Measurements from ENCODE around the gene GFI1B.
A peak's percentile ranks its signal among the peaks of the same experiment; 100 is the strongest.

Gene GFI1B

DNA sequence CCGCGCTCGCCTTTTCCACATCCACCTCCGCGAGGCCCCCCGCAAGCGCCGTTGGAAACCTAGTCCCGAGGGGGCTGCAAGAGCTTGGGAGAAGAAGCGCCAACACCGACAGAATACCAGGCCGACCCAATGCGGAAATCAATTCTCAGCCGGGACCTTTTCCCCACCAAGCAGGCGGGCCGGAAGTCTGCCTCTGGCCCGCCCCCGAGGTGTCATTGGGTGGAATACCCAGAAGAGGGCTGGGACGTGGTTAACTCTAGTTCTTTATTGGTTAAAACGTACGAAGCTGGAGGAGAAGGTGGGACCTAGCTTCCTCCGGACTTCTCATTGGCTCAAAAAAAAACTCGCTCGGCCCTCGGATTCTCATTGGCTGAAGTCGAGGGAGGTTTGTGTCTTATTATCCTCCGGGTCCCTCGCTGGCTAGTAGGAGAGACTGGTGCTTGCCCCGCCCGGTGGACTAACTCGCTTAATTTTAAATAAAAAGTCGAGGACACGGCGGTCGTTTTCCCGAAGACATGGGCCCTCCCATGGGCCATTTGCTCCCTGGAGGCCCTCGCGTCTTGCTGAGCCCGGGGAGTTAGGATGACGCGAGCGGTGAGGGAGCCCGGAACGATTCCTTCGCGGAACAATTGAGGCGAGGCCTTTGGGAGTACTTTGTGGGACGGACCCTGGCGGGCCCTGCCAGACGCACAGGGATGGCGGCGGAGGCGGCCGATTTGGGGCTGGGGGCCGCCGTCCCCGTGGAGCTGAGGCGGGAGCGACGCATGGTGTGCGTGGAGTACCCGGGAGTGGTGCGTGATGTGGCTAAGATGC, 52.0 kb downstream of the GFI1B start, which contains the start of gene GTF3C5:
Gene GTF3C5 (plus strand): TSS at position 681 of the 813 bp plus-strand sequence. CDS start 15 bp downstream, at position 696.
- TF ChIP-seq, protein P1, sequence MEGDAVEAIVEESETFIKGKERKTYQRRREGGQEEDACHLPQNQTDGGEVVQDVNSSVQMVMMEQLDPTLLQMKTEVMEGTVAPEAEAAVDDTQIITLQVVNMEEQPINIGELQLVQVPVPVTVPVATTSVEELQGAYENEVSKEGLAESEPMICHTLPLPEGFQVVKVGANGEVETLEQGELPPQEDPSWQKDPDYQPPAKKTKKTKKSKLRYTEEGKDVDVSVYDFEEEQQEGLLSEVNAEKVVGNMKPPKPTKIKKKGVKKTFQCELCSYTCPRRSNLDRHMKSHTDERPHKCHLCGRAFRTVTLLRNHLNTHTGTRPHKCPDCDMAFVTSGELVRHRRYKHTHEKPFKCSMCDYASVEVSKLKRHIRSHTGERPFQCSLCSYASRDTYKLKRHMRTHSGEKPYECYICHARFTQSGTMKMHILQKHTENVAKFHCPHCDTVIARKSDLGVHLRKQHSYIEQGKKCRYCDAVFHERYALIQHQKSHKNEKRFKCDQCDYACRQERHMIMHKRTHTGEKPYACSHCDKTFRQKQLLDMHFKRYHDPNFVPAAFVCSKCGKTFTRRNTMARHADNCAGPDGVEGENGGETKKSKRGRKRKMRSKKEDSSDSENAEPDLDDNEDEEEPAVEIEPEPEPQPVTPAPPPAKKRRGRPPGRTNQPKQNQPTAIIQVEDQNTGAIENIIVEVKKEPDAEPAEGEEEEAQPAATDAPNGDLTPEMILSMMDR (IDR thresholded peaks at IDR 0.05; ENCODE audit: insufficient read depth, low read length, missing control alignments), result no peak
- H3K4me3 ChIP-seq (ENCODE audit: low read depth, low read length), result peak within 1 kb of the TSS; percentile 92
- POLR2A ChIA-PET, result interaction anchor here (0.6 to 1.6 kb wide), 8 partner anchors 8 to 464 kb away, joined by 3 to 7 read pairs (median 3); no protein-coding TSS in a partner anchor
- CTCF ChIA-PET, result interaction anchor here (0.8 to 15.5 kb wide), 7 partner anchors 6 to 115 kb away, joined by 3 to 148 read pairs (median 4); no protein-coding TSS in a partner anchor
- DNase-seq (ENCODE audit: low read depth, low spot score), result peak; percentile 96

DNA sequence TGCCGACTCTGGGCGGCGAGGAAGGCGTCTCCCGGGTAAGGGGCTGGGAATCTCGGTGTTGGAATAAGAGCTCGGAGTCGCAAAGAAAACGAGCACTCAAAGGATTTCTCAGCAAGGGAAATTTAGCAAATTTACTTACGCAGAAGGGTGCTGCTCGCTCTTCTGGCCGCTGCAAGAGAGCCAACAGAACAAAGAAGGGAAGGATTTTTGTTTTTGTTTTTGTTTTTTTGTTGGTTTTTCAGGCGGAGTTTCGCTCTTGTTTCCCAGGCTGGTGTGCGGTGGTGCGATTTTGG, 52.6 kb downstream of the GFI1B start:
- POLR2A ChIA-PET, result interaction anchor here (1.0 to 1.6 kb wide), 4 partner anchors 9 to 240 kb away, joined by 3 to 7 read pairs (median 4); no protein-coding TSS in a partner anchor
- TF ChIP-seq, protein P1 (IDR thresholded peaks at IDR 0.05; ENCODE audit: insufficient read depth, low read length, missing control alignments), result no peak
- CTCF ChIA-PET, result interaction anchor here (0.9 to 15.5 kb wide), 7 partner anchors 7 to 115 kb away, joined by 3 to 148 read pairs (median 4); no protein-coding TSS in a partner anchor
- no peak for DNase-seq (ENCODE audit: low read depth, low spot score)
- peak overlapping the region; percentile 91 for H3K4me3 ChIP-seq (ENCODE audit: low read depth, low read length)

DNA sequence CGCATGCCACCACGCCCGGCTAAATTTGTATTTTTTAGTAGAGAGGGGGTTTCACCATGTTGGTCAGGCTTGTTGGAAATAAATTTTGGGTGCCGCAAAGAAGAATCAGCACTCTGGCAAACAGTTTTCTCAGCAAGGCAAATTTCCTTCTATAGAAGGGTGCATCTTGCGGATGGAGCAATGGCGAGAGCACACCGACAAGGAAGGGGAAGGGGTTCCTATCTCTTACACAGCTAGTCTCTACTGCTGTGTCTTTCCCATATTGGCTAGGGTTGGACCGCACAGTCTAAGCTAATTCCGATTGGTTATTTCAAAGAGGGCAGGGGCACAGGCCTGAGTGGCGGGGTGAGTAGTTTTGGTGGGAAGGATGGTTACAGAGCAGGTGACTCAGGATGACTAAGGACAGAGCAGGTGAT, 53.0 kb downstream of the GFI1B start:
- CTCF ChIA-PET, result interaction anchor here (0.9 to 15.5 kb wide), 8 partner anchors 7 to 150 kb away, joined by 3 to 148 read pairs (median 4); no protein-coding TSS in a partner anchor
- no peak for DNase-seq (ENCODE audit: low read depth, low spot score)
- POLR2A ChIA-PET, result interaction anchor here (1.0 to 1.6 kb wide), 4 partner anchors 9 to 239 kb away, joined by 3 to 7 read pairs (median 4); no protein-coding TSS in a partner anchor
- TF ChIP-seq, protein P1 (IDR thresholded peaks at IDR 0.05; ENCODE audit: insufficient read depth, low read length, missing control alignments), result no peak
- H3K4me3 ChIP-seq (ENCODE audit: low read depth, low read length), result peak overlapping the region; percentile 91

DNA sequence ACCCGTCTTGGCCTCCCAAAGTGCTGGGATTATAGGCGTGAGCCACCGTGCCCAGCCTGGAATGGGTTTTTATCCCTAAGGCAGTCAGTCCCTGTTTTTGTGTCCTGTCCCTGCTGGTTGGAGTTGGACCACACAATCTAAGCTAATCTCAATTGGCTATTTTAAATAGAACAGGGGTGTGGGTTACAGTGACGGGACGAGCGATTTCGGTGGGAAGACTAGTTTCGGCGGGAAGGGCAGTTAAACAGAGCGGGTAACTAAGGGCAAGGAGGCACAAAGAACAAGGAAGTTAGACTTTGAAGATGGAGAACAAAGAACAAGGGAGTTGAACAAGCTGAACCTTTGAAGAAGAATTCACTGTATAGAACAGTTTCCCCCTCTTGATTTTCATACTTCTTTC, 53.7 kb downstream of the GFI1B start:
- CTCF ChIA-PET, result interaction anchor here (0.9 to 15.5 kb wide), 9 partner anchors 8 to 153 kb away, joined by 3 to 148 read pairs (median 3); no protein-coding TSS in a partner anchor
- POLR2A ChIA-PET, result interaction anchor here (0.6 kb wide), 1 partner anchor 122 kb away, joined by 3 read pairs; no protein-coding TSS in a partner anchor
- no peak for DNase-seq (ENCODE audit: low read depth, low spot score)
- TF ChIP-seq, protein P1 (IDR thresholded peaks at IDR 0.05; ENCODE audit: insufficient read depth, low read length, missing control alignments), result no peak
- no peak overlapping the region; the same call in 1 of the 2 replicates for H3K4me3 ChIP-seq (ENCODE audit: low read depth, low read length)

DNA sequence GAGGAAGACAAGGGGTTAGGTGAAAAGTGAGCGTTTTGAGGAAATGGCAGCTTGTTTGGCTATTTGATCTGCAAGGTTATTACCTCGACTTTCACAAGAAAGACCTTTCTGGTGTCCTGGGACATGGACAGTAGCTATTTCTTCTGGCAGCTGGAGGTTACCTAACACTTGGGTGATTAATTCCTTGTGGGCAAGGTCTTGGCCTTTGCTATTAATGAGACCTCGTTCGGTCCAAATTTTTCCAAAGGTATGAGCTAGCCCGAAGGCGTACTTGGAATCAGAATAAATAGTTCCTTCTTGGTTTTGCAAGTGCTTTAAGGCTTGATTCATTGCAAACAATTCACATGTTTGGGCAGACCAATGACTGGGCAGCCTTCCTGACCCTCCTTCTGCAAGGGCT, 57.2 kb downstream of the GFI1B start:
- DNase-seq (ENCODE audit: low read depth, low spot score), result no peak
- POLR2A ChIA-PET, result no interaction called here
- TF ChIP-seq, protein P1 (IDR thresholded peaks at IDR 0.05; ENCODE audit: insufficient read depth, low read length, missing control alignments), result no peak
- no peak overlapping the region for H3K4me3 ChIP-seq (ENCODE audit: low read depth, low read length)
- CTCF ChIA-PET, result interaction anchor here (1.4 to 27.8 kb wide), 4 partner anchors 7 to 110 kb away, joined by 3 to 462 read pairs (median 100); no protein-coding TSS in a partner anchor
